GM19324 (cell line): ENCODE measurements around the gene IGF2R.
"Not testable (repeated sequence)": the region's sequence is repeated elsewhere in the genome, so short reads cannot be mapped to it uniquely, and the experiment has no call there.

Experiments used
- ATAC-seq: cut with Tn5 transposase; IDR thresholded peaks from one replicate; pipeline ENCODE4 v1.9.1; 2021; ENCODE audit warnings: mild to moderate bottlenecking, moderate library complexity; ENCODE audit not compliant: unreplicated experiment, low FRiP score

IGF2R gene

GRCh38 chr6:159989492-159990480 lies 20.9 kb downstream of the IGF2R start:
- no peak for ATAC-seq

- no peak for ATAC-seq
These were observed 23.5 kb downstream of the IGF2R start for GRCh38 chr6:159992366-159992765.

- ATAC-seq: no peak
These were observed 26.5 kb downstream of the IGF2R start for GRCh38 chr6:159995405-159995804.

GRCh38 chr6:159996087-159996622 lies 27.3 kb downstream of the IGF2R start:
- ATAC-seq: no peak

- ATAC-seq: no peak
These were observed 28.0 kb downstream of the IGF2R start for GRCh38 chr6:159996626-159997497.

GRCh38 chr6:159997498-159998101 lies 28.7 kb downstream of the IGF2R start:
- no peak for ATAC-seq

- ATAC-seq: no peak
These were observed 29.7 kb downstream of the IGF2R start for GRCh38 chr6:159998538-159998937.

GRCh38 chr6:159999240-159999671 lies 30.4 kb downstream of the IGF2R start:
- no peak for ATAC-seq

- ATAC-seq: no peak
These were observed 31.4 kb downstream of the IGF2R start for GRCh38 chr6:160000280-160000704.

GRCh38 chr6:160000893-160001427 lies 32.1 kb downstream of the IGF2R start:
- not testable (repeated sequence) for ATAC-seq

GRCh38 chr6:160002882-160003281 lies 34.0 kb downstream of the IGF2R start:
- no peak for ATAC-seq

GRCh38 chr6:160004018-160004417 lies 35.1 kb downstream of the IGF2R start:
- ATAC-seq: no peak

GRCh38 chr6:160004419-160005175 lies 35.7 kb downstream of the IGF2R start:
- no peak for ATAC-seq

GRCh38 chr6:160005211-160005610 lies 36.3 kb downstream of the IGF2R start:
- no peak for ATAC-seq

- no peak for ATAC-seq
These were observed 37.1 kb downstream of the IGF2R start for GRCh38 chr6:160005861-160006540.

GRCh38 chr6:160007145-160007544 lies 38.3 kb downstream of the IGF2R start:
- no peak for ATAC-seq

- no peak for ATAC-seq
These were observed 38.7 kb downstream of the IGF2R start for GRCh38 chr6:160007611-160008010.

GRCh38 chr6:160010067-160010466 lies 41.2 kb downstream of the IGF2R start:
- no peak for ATAC-seq
